Upper lobe of left lung (tissue), 6 donors: ENCODE measurements around the gene AASS. TPM values are rescaled to one million over a fixed set of nuclear protein-coding genes. Genes with fewer than 3 reads are reported as not detected.
"Not testable (repeated sequence)": the region's sequence is repeated elsewhere in the genome, so short reads cannot be mapped to it uniquely, and the experiment has no call there.

Experiments
- ATAC-seq, 2 donors: fragments of 200-7000 bp; cut with Tn5 transposase; one replicate each; pipeline ENCODE4 v1.9.1; 2022; ENCODE audit warnings: mild to moderate bottlenecking in 2 of 2, moderate library complexity in 2 of 2; ENCODE audit not compliant: low FRiP score in 2 of 2
- DNase-seq, 2 donors: peaks; one replicate each; pipeline ENCODE4 v3.0.0-alpha.2; 2019 to 2020
- H3K27ac ChIP-seq, 4 donors: fragments of 200-600 bp; sonication (generic); one replicate each; pipeline ENCODE4 v1.5.1; 2016 to 2019
- H3K27me3 ChIP-seq, 4 donors: fragments of 200-600 bp; sonication (generic); one replicate each; pipeline ENCODE4 v1.5.1; 2017 to 2019
- H3K36me3 ChIP-seq, 4 donors: fragments of 200-600 bp; sonication (generic); one replicate each; pipeline ENCODE4 v1.5.1; 2016 to 2019
- H3K4me1 ChIP-seq, 4 donors: fragments of 200-600 bp; sonication (generic); one replicate each; pipeline ENCODE4 v1.5.1; 2018 to 2019
- H3K4me3 ChIP-seq, 4 donors: fragments of 200-600 bp; sonication (generic); one replicate each; pipeline ENCODE4 v1.5.1; 2017 to 2019; ENCODE audit warnings: mild to moderate bottlenecking in 2 of 4, moderate library complexity in 1 of 4
- H3K9me3 ChIP-seq, 4 donors: fragments of 200-600 bp; sonication (generic); one replicate each; pipeline ENCODE4 v1.5.1; 2018 to 2019
- CTCF ChIP-seq, 6 experiments: fragments of 450-650 bp in 4 of 6; fragments of 200-600 bp in 2 of 6; sonication (generic) in 2 of 6; IDR thresholded peaks; one replicate each; pipeline ENCODE4 v1.5.1; 2016 to 2019; ENCODE audit warnings: antibody characterized with exemption in 6 of 6
- EP300 ChIP-seq, 4 donors: sonication (generic); formaldehyde crosslinking; IDR thresholded peaks; one replicate each; pipeline ENCODE4 v1.5.1; 2017; ENCODE audit warnings: antibody characterized with exemption in 4 of 4, control low read depth in 2 of 4
- POLR2A ChIP-seq, 4 donors: fragments of 450-650 bp; IDR thresholded peaks; one replicate each; pipeline ENCODE4 v1.5.1; 2016 to 2017; ENCODE audit warnings: antibody characterized with exemption in 4 of 4, mild to moderate bottlenecking in 2 of 4
- POLR2AphosphoS5 ChIP-seq, 2 donors: sonication (generic); formaldehyde crosslinking; IDR thresholded peaks; one replicate each; pipeline ENCODE4 v1.5.1; 2017; ENCODE audit warnings: antibody characterized with exemption in 2 of 2
- WGBS, 2 donors: methylation state at CpG; one replicate each; pipeline ENCODE4 v1.1.5; 2017 to 2018; 5-methylcytosine and 5-hydroxymethylcytosine counted together
- total RNA-seq, 6 donors: library from RNA; depleted of rRNA in 4 of 6; stranded (reverse); fragments of >200 nt in 4 of 6; gene quantifications; one replicate each; pipeline versions ENCODE4 v1.1.0 to v1.2.1, GENCODE V29; 2016 to 2021
- donor health status: DM: no; HTN: no; CAD: no; lungs with moderate emphysema.
- donor health status: DM: no; HTN: yes; CAD: no; lungs with severe emphysema.

Gene AASS
- total RNA-seq, 6 donors from 2014 or later = 26.3 to 122 (median 42.8) TPM

- peaks cover 12 to 36% (median 22%) of the 10 kb centered on the region in 4 donors for H3K4me1 ChIP-seq
- no peaks in the 10 kb centered on the region for H3K27me3 ChIP-seq
- H3K36me3 ChIP-seq = peaks cover 0 to 7% (median 0%) of the 10 kb centered on the region in 4 donors
- H3K27ac ChIP-seq = peak overlapping the region in 2 of 4 donors; percentile 45 to 68
- no peak for TF ChIP-seq EP300 (IDR thresholded peaks at IDR 0.05)
- no peak for TF ChIP-seq POLR2AphosphoS5 (IDR thresholded peaks at IDR 0.05)
- TF ChIP-seq CTCF (IDR thresholded peaks at IDR 0.05) = no peak
- TF ChIP-seq POLR2A (IDR thresholded peaks at IDR 0.05) = no peak
- peak overlapping the region; percentile 4 to 43 (median 36) for H3K4me3 ChIP-seq
- DNase-seq = no peak
- no peaks in the 10 kb centered on the region for H3K9me3 ChIP-seq
- peak in 1 of 2 donors; percentile 37 for ATAC-seq
- WGBS, 2 donors = 9 to 18% methylated on average over 5 of the region's 5 CpGs
Measured at GRCh38 chr7:122137251-122138077, 6.6 kb downstream of the AASS start.

DNA sequence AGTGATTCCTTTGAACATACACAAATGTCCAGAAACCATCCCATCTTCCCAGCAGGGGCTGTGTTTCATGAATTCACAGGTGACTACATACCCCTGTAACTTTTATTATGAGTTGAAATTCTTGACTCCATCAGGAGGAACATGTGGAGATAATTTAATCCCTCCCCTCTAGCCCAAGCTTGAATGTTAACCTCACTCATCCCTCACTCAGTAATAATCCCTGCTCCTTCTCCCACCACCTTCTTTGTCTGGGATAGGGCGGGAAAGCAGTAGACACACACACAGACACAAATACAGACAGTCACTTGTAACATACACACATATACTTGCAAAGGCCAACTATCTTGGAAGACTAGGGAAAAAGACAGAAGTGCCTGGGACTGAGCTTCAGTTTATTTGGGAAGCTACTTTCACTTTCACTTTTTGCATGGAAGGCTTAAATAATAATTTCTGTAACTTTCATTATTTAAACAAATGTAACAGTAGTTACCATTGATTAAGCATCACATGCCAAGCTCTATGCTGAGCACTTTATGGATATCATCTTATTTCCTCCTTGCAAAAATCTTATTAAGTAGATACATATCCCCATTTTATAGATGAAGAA, 7.3 kb downstream of the AASS start:
- no peaks in the 10 kb centered on the region for H3K9me3 ChIP-seq
- H3K4me1 ChIP-seq = peaks cover 10 to 29% (median 16%) of the 10 kb centered on the region in 4 donors
- peak overlapping the region; percentile 4 to 43 (median 36) for H3K4me3 ChIP-seq
- TF ChIP-seq EP300 (IDR thresholded peaks at IDR 0.05) = no peak
- no peak for TF ChIP-seq POLR2AphosphoS5 (IDR thresholded peaks at IDR 0.05)
- no peak for TF ChIP-seq CTCF (IDR thresholded peaks at IDR 0.05)
- peaks cover 0 to 7% (median 0%) of the 10 kb centered on the region in 4 donors for H3K36me3 ChIP-seq
- WGBS, 2 donors = 61 to 71% methylated on average over 1 of the region's 1 CpG
- ATAC-seq = peak in 1 of 2 donors; percentile 48
- no peak for DNase-seq
- no peaks in the 10 kb centered on the region for H3K27me3 ChIP-seq
- H3K27ac ChIP-seq = peak overlapping the region in 3 of 4 donors; percentile 45 to 68 (median 51)

- H3K27me3 ChIP-seq = no peaks in the 10 kb centered on the region
- peaks cover 0 to 7% (median 0%) of the 10 kb centered on the region in 4 donors for H3K36me3 ChIP-seq
- TF ChIP-seq CTCF (IDR thresholded peaks at IDR 0.05) (no peak), POLR2A (IDR thresholded peaks at IDR 0.05) (no peak), EP300 (IDR thresholded peaks at IDR 0.05) (no peak), POLR2AphosphoS5 (IDR thresholded peaks at IDR 0.05) (no peak)
- H3K27ac ChIP-seq = no peak overlapping the region
- peaks cover 10 to 28% (median 15%) of the 10 kb centered on the region in 4 donors for H3K4me1 ChIP-seq
- ATAC-seq (no peak), DNase-seq (no peak)
- H3K4me3 ChIP-seq = no peak overlapping the region
- H3K9me3 ChIP-seq = no peaks in the 10 kb centered on the region
- WGBS, 2 donors = 53 to 64% methylated on average over 3 of the region's 3 CpGs
Measured at GRCh38 chr7:122136078-122136477, 8.0 kb downstream of the AASS start.

DNA sequence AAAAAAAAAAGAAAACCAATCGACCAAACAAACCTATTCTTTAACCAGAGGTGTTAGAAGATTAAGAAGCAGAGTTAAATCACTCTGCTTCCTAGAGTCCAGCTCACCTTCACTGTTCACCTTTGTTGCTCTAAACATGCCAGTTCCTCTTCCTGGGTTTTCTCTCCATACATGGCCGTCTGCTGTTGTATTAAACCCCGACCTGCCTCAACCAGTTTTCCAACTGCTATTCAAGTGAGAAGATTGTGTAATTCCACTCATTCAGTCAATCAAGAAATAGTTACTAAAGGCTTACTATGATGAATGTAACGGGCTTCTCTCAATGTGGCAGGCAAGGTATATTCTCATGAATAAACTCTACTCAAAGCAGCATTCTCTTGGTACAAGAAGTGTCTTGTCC, 8.8 kb downstream of the AASS start:
- H3K9me3 ChIP-seq = no peaks in the 10 kb centered on the region
- H3K27me3 ChIP-seq = no peaks in the 10 kb centered on the region
- ATAC-seq (peak in 1 of 2 donors; percentile 37), DNase-seq (peak in 1 of 2 donors; percentile 47)
- no peak for TF ChIP-seq CTCF (IDR thresholded peaks at IDR 0.05)
- no peak overlapping the region for H3K27ac ChIP-seq
- 59 to 76% methylated on average over 4 of the region's 4 CpGs for WGBS, 2 donors
- H3K4me3 ChIP-seq = no peak overlapping the region
- peaks cover 10 to 28% (median 15%) of the 10 kb centered on the region in 4 donors for H3K4me1 ChIP-seq
- peaks cover 0 to 7% (median 0%) of the 10 kb centered on the region in 4 donors for H3K36me3 ChIP-seq

DNA sequence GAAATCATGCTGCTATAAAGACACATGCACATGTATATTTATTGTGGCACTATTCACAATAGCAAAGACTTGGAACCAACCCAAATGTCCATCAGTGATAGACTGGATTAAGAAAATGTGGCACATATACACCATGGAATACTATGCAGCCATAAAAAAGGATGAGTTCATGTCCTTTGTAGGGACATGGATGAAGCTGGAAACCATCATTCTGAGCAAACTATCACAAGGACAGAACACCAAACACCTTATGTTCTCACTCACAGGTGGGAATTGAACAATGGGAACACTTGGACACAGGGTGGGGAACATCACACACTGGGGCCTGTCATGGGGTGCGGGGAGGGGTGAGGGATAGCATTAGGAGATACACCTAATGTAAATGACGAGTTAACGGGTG, 9.3 kb downstream of the AASS start:
- H3K4me1 ChIP-seq = peaks cover 10 to 28% (median 15%) of the 10 kb centered on the region in 4 donors
- ATAC-seq = not testable (repeated sequence)

More for the DNA sequence above, 9.3 kb downstream of the AASS start:
- not testable (repeated sequence) for H3K27ac ChIP-seq, H3K9me3 ChIP-seq, H3K36me3 ChIP-seq, H3K27me3 ChIP-seq, H3K4me3 ChIP-seq, DNase-seq
- WGBS, 2 donors = 94 to 95% methylated on average over 3 of the region's 3 CpGs
